GM18520 (cell line): ENCODE measurements around the gene MGMT.

Experiments
- ATAC-seq: cut with Tn5 transposase; IDR thresholded peaks from one replicate; pipeline ENCODE4 v1.9.1; 2021; ENCODE audit not compliant: unreplicated experiment

Gene MGMT

DNA sequence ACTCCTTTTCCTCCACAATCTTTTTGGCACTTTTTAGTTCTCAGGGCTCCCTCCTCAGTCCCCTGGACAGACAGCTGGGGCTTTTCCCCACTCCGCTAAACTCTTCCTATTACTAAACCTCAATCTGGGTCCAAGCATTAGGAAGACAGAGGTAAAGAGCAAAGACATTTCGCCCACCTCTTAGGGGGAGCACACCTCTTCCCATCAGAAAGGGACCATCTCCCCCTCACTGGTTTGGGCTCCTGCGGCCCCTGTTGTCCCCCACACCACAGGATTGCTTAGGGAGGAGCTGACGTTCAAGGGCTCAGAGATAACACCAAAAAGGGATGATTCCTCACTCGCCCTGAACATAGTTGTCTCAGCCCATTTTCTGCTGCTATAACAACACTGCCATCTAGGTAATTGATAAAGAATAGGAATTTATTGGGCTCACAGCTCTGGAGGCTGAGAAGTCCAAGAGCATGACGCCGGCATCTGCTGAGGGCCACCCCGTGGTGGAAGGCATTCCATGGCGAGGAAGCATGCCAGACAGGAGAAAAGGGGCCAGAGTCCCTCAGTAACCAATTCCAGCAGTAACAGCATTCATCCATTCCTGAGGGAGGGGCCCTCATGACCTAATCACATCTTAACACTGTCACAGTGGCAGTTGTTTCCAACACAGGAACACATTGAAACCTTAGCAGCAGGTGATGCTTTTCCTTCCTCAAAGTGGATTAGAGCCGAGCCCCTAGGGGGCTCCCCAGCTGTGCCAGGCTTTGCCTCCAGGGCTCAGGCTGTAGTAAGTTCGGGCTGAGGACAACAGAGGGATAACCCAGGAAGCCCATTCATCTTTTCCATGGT is 287.4 kb downstream of the MGMT start:
- no peak for ATAC-seq

DNA sequence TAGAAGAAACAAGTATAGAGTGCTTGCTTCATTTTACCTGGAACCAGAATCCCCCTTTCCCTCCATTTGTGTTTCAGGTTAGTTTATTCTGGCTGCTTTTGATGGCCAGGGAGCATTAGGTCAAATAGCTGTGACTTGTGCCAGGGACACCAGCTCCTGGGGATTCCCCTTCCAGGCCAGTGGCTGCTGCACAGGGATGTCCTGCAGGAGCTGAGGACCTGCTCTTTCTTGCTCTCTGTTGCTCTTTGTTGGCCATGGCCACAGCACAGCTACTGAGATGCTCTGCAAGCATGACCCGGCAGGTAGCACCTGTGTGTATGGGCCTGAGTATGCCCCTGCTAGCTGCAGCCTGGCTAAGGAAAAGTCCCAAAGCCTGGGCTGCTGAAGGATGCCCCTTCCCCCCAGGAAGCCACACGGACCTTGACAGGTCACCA is 288.1 kb downstream of the MGMT start:
- ATAC-seq, result no peak

GRCh38 chr10:129755621-129756020 is 288.6 kb downstream of the MGMT start:
- ATAC-seq, result no peak

DNA sequence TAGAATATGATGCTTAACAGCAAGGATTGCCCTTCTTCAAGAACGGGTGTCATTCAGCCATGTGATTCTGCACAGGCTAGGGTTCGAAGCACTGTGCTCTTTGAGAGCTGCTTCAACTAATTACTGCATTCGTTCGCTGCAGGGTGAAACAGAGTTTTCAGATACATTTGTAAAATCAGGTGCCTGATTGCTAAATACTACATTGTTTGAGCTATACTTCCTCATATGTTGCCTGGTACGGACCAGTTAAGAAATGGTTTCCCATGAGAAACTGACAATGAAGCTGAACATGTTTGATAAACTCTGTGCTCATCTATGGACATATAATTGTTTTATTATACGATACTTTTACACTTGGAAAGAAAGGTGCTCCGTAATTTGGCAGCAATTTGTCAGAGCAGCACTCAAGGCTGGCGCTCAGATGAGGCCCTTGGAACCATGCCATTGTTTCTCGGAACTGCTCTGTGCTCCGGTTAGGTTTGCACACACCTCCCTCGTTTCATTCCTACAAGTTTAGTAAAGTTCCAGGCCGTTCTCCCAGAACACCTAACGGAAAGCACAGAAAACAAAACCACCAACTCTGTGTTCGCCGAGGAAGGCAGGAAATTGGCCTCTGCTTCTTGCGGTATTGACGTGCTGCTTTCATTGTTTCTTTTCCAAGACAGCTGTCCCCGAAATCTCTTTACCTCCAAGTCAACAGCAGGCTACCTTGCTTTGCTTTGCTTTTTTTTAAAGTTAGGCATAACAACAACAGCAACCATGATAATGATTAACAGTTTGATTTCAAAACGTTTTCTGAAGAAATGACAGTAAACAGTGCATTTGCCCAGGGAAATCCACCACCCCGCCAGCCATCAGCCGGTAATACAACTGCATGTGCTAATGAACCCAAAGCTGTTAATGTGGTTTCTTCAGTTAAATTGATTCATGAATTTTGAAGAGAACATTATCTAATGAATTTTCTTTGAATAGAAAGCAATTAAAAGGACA is 290.2 kb downstream of the MGMT start:
- no peak for ATAC-seq

DNA sequence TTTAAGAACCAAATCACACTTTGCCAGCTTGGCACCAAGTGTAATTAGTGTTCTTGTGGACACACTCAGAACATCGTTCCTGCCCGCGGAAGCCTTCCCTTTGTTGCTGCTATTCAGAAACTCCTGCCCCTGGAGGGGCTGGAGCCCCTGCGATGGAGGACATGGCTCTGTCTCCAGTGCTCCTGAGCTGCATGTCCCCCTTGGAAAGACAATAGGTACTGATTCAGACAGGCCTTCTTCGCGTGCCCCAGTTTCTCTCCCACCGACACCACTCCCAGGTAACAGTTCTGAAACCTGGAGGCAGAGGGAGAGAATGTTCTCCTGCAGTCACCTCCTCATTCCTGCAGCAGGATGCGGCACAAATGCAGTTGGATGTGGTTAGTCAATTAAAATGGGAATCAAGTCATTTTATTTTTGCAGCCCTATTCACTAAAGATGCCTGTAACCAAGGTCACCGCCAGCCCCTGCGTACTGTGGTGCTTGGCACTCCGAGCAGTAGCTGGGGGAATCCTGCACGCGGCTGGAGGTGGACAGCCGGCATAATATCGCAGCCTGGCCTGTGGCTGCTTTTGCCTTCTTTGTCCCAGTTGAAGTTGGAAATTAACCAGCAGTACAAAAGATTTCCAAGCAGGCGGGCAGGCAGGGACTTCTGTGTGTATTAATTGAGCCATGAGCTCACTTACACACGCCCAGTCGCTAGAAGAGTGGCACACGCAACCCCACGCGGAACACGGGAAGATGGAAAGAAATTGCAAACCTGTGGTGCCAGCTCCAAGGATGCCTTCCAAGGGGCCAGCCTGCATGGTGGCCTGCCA is 291.4 kb downstream of the MGMT start:
- ATAC-seq, result no peak

- no peak for ATAC-seq
Observed at GRCh38 chr10:129759214-129760002, 292.4 kb downstream of the MGMT start.

GRCh38 chr10:129760003-129760315 is 292.9 kb downstream of the MGMT start:
- ATAC-seq, result no peak

DNA sequence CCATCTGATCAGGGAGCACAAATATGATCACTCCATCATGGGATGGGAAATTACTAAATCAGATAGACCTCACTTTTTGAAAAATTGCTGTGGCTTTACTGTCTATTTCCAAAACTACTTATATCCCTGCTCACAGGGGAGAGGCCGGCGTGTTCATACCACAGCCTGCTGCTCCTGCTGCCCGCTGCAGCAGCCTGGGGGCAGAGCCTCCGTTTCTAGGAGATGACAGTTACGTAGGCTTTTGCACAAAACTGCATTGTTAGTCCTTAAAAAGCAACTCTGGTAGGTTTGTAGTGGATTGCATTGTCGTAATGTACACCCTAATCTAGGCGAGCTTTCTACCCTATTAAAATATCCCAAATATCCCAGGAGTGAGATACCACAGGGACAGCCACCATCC is 293.4 kb downstream of the MGMT start:
- ATAC-seq, result no peak

DNA sequence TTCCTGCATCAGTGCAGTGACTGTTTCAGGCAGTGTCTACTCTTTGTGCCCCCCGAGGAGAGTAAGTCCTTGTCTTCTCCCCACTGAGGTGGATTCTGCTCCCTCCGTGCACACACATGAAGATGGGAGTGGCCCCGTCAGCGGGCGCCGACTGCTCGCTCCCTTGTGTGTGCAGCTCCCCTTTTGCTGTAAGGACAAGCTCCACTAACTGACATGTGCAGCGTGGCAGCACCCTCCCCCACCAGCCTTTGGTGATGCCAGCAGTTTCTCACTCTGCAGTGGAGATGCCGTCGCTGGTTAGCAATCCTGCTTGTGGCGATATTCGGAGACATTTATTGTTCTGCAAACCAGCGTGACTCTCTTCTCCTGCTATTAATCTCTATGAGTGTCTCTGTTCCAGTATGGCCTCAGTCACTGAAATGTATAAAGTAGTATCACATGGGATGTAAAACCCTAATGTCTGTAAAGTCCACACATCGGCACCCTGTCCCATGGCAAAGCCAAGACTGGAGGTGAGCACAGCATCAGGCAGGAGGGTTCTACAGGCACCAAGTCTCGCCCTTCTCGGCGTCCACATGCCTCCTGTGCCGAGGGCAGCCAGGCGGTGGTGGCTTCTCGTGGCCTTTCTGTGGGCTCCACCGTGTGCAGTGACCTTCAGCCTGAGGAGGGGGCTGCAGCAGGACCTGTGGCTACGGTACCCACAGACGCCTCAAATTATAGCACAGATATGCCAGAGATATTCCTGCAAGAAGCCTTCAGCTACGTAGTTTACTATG is 294.3 kb downstream of the MGMT start:
- no peak for ATAC-seq

DNA sequence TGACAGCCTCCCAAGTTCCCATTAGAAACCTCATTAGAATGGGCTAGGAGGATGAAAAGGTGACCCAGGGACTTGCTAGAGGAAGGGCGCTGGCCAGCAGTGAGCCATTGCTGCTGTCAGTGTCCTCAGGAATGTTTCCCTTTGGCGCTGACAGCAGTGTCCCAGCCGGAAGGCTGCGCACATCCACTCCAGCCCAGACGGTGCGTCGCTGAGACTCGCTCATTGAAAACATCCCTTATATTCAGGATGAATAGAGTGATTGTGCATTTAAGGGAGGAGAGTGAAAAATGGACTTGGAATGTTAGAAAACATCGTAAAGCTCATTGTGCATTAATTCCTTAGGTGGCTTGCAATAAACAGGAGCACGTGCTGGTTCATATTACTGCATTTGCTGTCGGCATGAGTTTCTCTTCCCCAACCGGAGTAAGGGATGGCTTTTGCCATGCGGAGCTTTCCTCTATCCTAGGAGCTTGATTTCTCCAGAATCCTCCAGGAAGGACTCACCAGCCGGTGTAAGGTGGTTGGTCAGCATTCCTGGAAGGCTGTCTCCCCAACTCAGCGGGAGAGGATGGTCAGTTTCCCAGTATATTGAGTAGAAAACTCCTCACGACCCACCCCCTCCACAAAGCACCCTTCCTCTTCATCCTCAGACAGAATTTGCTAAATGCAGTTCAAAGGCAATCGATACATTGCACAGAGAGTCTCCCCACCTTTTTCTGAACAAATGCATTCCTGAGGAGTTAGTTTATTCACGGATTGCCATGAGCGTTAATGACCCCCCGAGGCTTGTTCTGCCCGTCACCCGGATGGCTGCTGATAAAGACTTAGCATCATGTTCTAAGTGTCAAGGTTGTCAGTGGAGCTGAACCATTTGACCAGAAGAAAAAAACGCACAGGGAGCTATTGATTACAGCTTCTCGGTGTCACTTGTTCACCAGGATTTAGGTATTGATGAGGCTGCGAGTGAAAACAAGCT is 295.2 kb downstream of the MGMT start:
- ATAC-seq, result no peak

- ATAC-seq, result no peak
Observed at GRCh38 chr10:129764011-129764900, 297.2 kb downstream of the MGMT start.

DNA sequence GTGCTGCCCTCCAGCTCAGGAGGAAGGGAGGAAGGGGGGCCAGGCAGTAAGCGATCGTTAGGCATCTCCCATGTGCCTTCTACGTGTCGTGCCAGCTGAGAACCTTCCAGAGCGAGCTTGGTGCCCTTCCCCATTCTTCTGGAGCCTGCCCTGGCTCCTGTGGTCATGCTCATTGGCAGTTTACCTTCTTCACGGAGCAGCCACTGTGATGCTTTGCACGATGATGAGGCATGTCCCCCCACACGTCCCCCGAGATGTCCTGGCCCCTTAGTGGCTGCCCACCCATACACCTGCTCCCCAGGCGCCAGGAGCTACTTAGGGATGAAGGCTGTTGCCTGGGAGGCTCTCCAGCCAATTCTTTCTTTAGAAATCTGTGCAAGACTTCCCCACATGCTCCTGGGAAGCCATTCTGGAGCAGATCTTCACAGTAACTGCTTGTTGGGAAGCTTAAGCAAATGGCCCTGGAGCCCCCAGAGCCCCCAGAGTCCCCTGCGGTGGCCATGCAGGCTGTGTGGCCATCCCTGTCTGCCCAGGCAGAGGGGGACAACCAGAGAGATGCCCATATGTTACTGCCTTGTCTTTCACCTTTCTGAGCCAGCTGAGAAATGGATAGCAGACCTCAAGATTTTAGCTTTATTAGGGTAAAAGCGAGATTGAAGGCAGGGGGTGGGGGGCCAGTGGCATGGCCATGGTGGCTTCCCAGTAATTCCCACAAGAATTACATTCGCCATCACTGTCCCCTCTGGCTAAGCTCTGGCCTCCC is 298.0 kb downstream of the MGMT start:
- no peak for ATAC-seq

DNA sequence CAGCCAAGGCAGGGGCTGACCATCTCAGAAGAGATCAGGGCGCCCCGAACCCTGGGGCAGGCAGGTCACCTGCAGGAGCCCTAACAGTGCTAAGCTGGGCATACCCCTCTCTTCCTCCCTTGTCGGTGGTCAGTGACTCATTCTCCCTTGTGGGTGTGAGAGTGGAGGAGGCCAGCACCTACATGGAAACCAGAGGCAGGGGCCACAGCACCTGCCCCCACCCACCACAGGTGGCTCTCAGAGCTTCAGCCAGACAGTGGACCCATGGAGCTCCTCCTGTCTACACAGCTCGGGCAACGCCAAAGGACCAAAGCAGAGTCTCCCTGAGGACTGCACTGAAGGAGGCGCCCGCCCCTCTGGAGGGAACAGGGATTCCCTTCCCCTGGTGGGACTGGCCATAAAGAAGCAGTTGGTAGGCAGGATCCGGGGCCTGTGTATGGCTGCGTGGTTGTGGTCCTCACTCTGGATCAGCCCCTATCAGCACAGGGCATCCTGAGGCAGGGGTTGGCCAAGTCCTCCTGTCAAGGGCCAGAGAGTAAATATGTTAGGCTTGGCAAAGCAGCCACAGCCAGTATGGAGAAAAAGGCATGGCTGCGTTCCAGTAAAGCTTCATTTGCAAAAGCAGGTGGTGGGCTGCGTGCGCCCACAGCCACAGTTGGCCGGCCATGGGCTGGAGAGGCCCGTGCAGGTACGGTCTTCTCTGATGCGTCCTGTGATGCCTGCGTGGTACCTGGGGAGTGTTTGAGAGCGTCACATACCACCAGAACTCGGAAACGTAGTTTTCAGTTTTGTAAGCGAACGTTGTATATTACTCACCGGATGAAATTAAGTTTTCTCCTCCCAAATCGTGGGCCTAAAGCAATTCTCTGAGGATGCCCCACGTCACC is 298.9 kb downstream of the MGMT start:
- no peak for ATAC-seq

DNA sequence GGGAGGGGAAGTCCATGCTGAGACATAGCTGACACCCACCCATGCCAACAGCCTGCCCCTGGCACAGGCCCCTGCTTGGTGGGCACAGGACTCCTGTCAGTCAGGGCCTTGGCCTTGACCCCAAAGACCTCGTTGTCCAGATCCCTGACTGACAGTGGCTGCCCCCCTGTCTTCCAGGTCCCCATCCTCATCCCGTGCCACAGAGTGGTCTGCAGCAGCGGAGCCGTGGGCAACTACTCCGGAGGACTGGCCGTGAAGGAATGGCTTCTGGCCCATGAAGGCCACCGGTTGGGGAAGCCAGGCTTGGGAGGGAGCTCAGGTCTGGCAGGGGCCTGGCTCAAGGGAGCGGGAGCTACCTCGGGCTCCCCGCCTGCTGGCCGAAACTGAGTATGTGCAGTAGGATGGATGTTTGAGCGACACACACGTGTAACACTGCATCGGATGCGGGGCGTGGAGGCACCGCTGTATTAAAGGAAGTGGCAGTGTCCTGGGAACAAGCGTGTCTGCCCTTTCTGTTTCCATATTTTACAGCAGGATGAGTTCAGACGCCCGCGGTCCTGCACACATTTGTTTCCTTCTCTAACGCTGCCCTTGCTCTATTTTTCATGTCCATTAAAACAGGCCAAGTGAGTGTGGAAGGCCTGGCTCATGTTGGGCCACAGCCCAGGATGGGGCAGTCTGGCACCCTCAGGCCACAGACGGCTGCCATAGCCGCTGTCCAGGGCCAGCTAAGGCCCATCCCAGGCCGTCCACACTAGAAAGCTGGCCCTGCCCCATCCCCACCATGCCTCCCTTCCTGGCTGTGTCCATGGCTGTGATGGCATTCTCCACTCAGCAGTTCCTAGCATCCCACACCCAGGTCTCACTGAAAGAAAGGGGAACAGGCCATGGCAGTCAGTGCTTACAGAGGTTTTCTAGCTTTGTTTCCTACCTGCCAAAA is 299.8 kb downstream of the MGMT start:
- ATAC-seq, result no peak

DNA sequence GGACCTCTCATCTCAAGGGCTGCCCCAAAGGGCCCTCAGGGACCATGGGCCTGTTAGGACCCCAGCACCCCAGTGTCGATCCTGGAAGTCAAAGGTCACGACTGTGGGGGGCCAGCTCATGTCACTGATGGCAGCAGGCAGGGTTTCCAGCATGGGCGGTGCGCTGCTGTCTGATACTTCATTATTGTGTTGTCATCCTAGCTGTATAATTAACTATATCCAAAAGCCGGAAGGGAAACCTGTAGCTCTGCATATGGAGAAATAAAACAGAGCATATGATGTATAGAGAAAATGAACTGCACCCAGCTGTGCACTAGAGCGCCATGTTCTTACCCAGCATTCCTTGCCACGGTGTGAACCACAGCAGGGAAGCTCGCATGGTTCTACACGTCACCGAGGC is 300.7 kb downstream of the MGMT start:
- ATAC-seq, result no peak
